ENCODE measurements around the gene NYNRIN.
A peak's percentile ranks its signal among the peaks of the same experiment; 100 is the strongest.
"Not testable (repeated sequence)": the region's sequence is repeated elsewhere in the genome, so short reads cannot be mapped to it uniquely, and the experiment has no call there.

The NYNRIN gene

DNA sequence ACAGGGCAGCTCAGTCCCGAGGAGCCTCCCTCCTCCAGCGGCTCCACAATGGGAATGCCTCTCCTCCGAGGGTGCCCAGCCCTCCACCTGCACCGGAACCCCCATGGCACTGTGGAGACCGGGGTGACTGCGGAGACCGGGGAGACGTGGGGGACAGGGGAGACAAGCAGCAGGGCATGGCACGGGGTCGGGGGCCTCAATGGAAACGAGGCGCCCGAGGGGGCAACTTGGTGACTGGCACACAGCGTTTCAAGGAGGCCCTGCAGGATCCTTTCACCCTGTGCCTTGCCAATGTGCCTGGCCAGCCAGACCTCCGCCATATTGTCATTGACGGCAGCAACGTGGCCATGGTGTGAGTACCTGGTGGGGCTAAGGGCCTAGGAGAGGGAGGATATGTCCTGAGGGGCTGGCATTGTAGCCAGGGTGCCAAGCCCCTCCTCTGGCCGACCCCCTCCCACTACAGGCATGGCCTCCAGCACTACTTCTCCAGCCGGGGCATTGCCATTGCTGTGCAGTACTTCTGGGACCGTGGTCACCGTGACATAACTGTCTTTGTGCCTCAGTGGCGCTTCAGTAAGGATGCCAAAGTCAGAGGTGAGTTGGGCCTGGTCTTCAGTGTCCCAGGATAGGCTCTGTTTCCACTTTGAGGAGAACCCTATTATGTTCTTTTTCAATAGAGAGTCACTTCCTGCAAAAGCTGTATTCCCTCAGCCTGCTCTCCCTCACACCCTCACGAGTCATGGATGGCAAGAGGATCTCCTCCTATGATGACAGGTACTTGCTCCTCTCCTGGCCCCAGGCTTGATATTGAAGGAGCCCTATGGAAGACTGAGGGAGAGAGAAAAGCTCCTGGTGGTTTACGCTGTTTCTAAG lies 33.7 kb downstream of the NYNRIN start:
- DNase-seq = no peak

DNA sequence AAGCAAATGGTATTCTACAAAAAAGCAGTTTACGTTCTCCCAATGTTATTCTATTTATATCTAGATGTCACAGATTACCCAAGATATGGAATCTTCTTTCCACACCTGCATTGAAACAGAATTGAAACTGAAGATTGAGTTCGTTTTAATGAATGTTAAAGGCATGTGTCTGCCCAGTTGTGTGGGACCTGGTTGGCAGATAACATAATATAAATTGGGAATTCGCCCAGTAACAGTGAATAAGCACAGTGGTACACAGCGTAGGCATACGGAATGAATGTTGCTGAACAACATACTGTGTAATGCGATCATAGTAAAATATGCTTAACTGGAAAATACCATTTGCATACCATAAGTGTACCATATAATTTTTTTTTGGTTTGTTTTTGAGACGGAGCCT lies 35.2 kb downstream of the NYNRIN start:
- DNase-seq = no peak

DNA sequence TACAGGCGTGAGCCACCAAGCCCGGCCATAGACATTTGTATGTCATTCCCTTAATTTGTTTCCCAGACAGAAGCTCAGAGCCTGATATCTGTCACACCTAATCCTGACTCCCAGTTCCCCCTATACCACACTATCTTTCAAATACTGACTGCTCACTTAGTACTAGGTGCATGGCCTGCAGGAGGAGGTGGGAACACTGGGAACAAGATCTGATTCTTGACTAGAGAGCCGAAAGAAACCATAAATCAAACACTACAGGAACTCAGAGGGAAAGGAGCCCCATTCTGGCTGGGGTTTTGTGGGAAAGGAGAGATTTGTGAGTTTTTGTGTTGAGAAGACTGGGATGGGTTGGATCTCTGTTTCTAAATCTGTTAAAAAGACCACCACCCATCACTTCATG lies 35.9 kb downstream of the NYNRIN start:
- DNase-seq = no peak

DNA sequence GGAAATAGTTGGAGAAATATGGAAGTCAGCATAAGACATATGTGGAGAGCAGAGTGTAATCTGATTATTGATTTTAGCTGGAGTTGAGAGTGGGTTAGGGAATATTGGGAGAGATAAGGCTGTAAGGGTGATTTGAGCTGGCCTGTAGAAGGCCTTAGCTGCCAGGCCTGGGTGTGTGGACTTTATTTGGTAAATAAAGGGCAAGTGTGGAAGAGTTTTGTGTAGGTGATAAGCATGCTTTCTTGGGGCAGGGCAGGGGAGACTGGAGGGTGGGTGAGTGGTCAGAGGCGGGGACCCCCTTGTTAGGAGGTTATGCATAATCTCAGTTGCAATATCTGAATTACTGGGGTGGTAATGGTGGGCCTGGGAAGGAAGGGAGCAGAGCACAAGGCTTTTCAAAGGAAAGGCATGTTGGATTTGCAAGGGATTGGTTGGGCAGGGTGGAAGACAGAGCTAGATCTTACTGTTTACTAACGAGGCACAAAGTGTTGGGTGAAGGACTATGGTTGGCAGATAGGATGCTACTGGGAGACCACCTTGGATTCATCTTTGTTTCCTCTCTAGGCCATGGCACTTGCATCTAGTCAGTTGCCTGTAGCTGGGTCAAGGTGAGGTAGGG lies 36.5 kb downstream of the NYNRIN start:
- DNase-seq = no peak

DNA sequence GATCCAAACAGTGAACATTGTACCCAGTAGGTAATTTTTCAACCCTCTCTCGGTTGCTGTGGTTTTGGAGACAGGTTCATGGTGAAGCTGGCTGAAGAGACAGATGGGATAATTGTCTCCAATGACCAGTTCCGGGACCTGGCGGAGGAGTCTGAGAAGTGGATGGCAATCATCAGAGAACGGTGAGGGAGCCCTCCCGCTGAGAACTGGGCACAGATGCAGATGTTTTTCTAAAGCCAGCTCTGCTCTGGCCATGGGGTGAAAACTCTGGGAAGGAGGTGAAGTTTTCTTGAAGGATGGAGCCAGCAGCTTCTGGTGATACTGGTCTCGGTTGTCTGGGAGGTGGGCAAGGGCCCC lies 37.2 kb downstream of the NYNRIN start:
- no peak for DNase-seq

DNA sequence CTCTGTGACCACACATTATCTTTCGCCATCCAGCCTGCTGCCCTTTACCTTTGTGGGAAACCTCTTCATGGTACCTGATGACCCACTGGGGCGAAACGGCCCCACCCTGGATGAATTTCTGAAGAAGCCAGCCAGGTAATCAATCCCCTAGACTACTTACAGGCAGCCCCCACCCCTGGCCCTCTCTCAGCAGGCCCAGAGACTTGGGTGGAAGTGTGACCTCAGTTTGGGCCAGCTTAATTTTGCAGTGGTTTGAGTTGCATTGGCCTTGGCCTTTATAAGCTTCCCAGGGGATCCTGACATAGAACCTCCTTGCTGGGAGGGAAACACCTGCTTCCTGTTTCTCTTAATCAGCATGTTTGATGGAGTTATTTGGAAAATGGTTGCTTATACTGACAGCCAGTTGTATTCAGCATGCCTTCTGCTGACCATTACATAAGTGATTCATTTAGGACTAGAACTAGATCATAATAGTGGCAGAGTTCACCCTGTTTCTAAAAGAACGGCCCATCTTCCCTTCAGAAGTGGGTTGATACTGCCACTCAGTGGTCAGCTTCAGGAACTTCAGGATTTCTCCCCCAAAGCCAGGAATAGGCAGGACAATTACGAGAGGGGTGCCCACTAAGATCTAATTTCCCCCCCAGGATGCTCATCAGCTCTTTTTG lies 37.7 kb downstream of the NYNRIN start:
- DNase-seq = no peak

DNA sequence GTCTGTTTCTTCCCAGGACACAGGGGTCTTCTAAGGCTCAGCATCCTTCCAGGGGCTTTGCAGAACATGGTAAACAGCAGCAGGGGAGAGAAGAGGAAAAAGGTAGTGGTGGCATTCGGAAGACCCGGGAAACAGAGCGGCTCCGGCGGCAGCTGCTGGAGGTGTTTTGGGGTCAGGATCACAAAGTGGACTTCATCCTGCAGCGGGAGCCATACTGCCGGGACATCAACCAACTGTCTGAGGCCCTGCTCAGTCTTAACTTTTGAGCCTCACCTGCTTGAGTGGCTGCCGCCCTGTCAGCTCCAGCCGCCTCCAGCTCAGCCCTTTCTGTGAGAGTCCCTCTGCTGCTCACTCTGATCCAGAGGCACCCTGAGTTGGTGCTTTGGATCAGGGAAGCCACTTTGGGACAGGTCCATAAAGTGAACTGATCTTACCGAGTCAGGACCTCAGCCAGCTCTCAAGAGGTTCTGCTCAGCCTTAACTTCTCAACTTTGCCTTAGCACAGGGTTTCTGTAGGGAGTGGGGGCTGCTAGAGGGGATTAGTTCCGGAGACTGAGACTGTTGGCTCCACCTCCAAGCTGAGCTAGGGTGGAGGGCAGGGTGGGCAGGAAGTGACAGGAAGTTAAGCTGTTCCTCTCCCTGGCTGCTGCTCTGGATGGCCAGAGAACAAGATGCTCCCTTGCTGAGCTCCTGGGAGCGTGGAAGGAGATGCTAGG lies 38.4 kb downstream of the NYNRIN start:
- no peak for DNase-seq

DNA sequence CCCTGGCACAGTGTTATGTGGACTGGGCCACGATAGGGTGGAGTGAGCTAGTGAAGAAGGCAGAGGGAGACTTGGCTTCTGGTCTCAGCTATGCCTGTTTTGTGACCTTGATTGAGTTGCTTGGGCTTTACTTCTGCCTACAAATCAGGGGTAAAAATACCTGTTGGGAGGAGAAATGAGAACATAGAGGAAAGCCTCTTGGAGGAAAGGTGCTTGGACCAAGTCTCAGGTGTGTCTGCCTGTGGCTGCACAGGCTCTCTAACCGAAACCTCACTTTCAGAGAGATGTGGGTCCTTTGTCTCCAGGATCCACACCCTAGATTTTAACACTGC lies 38.9 kb downstream of the NYNRIN start:
- no peak for DNase-seq

DNA sequence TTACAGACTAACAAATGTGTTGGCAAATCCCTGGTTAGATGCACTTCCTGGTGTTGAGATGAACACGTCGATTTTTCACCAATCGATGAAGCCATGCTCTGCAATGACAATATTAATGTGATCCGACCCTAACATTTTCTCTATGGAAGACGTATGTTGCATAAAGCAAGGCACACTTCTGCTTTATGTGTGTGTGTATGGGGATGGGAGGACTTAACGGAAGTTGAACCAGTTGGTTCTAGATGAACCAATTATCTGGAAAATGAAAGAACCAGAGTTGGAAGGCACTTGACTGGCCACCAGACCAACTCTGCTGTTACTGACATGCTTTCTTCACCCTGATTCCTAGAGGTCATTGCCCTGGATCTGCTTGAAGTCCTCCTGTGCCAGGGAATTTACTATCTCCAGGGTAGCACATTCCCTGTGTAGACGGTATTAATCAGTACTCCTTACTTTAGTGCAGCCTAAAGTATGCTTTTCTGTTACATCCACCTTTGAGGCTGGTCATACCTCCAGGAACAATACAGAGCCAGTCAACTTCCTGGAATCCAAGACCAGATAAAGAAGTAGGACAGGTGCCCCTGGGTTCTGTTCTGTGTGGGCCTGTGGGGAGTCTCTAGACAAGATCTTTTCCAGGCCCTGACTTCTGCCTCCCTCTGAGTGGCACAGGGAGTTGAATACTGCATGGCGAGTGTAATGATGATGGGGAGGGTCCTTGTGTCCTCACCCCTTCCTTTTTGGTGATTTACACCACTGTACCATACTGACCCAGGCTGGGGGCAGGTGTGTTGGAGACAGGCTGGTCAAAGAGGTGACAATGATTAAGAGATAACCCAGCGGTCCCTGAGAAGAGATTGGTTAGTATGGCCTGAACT lies 39.7 kb downstream of the NYNRIN start:
- DNase-seq = no peak

DNA sequence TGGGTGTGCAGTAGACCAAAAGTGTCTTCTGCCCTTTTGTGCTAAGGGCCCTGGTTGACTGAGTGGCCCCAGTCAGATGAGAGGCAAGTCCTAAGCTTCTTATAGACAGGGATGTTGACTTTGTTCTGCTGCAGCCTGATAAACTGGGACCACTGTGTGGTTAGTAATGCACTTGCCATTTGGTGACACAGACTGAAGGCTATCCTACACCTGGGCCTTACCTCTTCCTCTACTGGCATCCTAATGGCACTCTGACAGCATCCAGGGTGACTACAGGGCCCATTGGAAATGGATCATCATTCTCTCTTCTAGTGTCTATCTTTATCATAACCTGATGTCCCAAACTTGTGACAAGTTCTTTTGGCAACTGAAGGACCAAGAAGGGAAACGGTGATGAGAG lies 40.5 kb downstream of the NYNRIN start:
- DNase-seq = no peak

DNA sequence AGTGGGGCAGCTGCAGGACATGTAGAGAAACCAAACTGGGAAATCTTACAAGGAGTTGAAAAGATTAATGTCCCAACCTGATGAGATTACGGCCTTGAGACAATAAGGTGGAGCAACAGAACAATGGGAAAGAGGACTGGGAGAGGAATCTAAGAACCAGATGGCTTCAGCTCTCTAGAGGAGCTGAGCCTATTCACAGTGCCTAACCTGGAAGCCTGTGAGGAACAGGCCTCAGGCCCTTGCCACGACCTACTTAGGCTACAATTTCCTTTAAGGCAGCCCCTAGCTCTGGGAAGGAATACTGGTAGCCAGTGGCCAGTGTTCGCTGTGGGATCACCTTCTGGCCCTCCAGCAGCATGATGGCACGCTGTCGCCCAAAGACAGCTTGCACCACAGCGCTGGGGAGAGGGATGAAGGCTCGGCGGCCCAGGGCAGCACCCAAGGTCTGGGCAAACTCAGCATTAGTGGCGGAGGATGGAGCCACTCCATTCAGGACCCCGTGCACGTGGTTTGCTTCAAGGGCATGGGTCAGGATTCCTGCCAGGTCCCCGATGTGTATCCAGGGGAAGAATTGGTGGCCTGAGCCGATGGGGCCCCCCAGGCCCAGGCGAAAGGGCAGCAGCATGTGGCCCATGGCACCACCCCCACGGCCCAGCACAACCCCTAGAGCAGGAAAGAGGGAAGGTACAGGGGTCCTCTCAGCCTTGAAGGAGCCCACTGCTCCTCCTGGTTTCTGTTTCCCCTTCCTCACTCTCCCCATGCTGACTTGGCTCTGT lies 41.2 kb downstream of the NYNRIN start:
- DNase-seq = no peak

DNA sequence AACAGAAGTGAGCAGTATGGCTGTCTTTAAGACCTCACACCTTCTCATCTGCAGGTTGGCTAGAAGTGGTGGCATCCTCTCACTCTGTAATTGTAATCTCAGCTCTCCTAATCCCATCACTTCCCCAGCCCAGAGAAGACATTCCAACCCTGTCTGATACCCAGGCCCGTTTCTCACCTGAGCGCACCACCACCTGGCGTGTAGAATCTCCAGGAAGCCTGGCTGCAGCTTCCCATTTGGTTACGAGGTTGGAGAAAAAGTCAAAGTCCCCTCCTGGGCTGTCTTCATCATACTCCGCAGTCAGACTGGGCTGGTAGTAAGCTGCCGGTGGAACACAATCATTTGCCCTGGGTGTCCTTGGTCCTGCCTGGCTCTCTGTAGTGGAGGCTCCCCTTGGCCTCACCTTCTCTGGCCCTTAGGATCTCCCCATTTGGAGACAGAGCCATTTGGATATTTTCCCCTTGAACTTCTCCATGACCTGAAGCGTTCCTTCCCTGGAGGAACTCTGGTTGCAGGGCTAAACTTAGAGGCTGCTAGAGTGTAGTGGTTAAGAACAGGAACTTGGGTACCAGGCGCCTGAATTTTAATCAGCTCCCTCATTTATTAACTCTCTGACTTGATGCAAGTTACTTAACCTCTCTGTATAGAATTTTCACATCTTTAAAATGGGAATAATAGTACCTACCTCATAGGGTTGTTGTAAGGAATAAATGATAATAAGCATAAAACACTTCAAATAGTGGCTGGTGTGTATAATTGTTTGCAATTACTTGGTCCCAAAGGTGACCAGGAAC lies 42.0 kb downstream of the NYNRIN start:
- no peak for DNase-seq

DNA sequence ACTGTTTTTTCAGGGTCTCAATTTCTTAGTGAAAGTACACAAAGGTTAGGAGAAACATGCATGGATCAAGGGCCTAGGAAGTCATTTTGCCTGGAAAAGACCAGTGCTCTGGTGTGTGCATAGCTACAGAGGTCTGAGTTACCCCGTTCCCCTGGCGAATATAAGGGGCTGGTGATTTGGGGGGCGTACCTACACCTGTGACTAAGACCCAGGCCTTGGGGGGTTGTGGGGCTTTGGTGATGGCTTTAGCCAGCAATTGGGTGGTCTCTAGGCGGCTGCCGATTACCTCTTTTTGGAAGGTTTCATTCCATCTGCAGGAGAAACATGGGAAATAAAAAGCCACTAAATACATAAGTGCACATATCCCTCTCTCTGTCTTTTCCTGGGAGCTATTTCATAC lies 42.7 kb downstream of the NYNRIN start:
- no peak for DNase-seq

DNA sequence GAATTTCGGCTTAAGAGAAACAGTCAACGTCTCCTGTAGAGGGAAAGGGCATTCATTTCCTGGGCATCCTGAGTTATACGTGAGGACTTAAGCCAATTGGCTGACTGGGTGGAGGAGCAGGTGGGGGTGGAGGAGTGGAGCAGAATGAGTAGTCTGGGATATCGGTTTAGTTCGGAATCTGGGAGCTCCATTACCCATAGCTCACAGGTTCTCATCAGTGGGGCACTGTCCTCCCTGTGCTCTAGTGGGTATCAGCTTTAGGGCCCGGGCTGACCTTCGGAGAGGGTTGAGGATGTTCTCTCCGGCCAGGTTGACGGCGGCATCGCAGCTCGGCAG lies 43.1 kb downstream of the NYNRIN start:
- no peak for DNase-seq

DNA sequence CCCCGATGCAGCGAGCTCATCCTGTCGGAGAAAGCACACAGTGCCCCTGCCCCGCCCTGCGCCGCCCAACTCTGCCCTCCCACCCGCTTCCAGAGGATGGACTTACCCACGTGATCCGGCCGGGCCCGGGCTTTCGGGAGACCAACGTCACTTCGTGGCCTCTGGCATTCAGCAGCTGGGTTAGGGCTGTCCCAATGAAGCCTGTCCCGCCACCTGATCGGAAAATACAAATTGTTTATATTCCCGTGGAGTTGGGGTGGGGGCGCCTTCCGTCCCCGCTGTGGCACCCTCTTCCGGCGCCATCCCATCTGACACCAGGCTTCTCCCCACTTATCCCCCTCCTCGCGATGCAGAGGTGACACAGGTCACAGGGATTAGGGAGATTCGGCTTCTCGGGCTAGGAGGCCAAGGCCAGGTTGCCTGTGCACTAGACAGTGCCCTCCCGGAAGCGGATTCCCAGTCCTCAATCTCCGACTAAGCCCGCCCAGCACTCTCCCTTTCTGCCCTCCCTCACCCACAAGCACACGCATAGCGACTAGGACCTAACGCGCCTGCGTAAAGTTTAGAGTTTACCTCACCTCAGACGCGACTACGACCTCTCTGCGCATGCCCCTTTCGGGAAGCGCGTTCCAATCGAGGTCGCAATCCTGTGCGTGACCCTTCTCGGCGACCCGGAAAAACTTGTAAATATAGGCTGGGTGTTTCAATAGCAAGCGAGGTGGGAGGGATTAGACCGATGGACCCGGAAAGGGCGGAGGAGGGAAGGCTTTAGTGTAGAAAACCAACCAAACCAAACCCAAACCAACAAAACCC lies 43.6 kb downstream of the NYNRIN start, which contains the start of gene SDR39U1:
TSS of gene SDR39U1 (minus strand) at position 537 of the 813 bp plus-strand sequence. CDS start at position 530, 7 bp downstream.
- peak; percentile 67 for DNase-seq

DNA sequence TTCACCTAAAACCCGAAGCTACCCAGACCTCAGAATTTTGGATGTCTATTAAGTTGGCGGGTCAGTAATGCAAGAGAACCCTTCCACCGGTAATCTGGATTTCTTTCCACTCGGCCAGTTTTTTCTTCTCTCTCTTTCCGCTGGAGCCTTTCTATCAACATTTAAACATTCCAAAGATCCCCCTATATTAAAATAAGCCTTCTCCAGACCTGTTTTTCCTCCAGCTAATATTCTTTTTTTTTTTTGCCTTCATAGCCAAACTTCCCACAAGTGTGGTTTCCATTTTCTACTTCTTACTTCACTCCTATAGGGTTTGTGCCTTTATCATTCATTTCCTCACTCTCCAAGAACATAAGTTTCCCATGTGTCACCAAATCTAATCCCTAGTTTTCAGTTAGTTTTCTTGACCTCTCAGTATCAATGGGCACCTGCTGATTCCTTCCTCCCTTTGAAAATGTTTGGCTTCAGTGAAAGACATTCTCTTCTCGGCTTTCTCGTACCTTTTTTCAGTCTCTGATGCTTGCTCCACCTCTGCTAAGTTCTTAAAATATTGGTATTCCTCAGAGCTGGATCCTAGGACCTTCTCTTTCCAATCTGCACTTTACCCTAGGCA lies 44.4 kb downstream of the NYNRIN start:
- no peak for DNase-seq

DNA sequence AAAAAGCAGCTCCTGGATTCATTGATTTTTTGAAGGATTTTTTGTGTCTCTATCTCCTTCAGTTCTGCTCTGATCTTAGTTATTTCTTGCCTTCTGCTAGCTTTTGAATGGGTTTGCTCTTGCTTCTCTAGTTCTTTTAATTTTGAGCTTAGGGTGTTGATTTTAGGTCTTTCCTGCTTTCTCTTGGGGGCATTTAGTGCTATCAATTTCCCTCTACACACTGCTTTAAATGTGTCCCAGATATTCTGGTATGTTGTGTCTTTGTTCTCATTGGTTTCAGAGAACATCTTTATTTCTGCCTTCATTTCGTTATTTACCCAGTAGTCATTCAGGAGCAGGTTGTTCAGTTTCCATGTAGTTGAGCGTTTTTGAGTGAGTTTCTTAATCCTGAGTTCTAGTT lies 52.0 kb downstream of the NYNRIN start:
- not testable (repeated sequence) for DNase-seq

DNA sequence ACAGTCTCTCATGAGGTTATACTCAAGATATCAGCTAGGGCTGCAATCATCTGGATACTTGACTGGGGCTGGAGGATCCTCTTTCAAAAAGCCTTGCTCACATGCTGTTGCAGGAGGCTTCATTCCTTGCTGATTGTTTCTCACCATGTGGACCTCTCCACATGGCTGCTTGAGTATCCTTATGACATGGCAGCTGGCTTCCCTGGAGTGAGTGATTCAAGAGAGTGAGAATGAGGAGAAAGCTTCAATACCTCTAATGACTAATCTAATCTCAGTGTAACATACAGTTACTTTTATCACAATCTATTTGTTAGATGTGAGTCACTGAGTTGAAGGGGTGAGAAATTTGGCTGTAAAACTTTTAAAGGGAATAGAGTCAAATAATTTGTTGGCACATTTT lies 58.2 kb downstream of the NYNRIN start:
- no peak for DNase-seq

DNA sequence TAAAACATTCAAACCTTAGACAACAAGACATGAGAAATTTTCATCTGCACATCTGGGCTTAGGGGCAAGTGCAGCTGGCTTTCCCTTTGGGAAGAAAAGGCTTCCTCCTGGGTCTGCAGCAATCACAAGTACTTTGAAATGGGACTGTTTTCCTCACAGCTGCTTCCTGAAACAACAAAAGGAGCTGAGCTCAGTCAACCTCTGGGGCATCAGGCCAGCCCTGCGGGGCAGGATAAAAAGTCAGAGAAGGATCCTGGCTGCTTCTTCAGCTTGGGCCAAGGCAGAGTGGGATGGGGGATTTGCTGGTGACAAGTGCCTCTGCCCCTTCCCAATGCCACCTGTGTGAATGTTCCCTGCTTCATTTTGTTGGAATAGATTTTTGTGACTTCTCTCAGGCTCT lies 59.9 kb downstream of the NYNRIN start:
- no peak for DNase-seq

DNA sequence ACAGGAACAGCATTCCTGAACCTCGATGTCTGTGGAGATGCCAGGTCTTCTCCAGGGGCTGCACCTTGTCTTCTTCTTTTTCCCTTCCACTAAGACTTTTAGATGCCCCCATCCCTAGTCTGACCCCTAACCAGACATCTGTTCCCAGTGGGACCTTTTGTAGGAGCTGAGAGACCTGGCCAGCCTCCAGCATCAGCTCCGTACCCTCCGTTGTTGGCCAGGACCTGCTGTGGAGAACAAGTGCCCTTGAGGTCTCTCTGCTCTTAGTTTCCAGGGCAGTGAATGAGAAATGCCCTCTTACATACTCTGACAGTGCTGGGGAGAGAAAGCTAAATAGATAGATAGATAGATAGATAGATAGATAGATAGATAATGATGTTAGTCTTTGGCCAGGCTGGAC lies 60.5 kb downstream of the NYNRIN start:
- no peak for DNase-seq

Measured in activated gamma-delta T cell (primary cell).